HepG2 (cell line): ENCODE data around the gene GLIS1. TPM values are rescaled to one million over a fixed set of nuclear protein-coding genes. Genes with fewer than 3 reads are reported as not detected.

Experiments
- ATAC-seq: fragments of 200-7000 bp; cut with Tn5 transposase; 3 replicates; pipeline ENCODE4 v1.9.1; 2020; ENCODE audit warnings: mild to moderate bottlenecking, moderate library complexity
- BruUV-seq: library from RNA; stranded (reverse); fragments of 400-500 nt; replicated peaks from 2 replicates; lab custom pipeline; 2021; lab: Mats Ljungman, UMichigan
- CTCF ChIA-PET: fragments of 300-600 bp; formaldehyde crosslinking; extraction: SDS; loops from one replicate; lab custom pipeline; 2021; ENCODE audit warnings: low total read pairs, inconsistent platforms, low intra/inter-chr PET ratio; lab: Yijun Ruan, JAX
- POLR2A ChIA-PET: fragments of 350-600 bp; sonication (Branson Sonifier 250); formaldehyde crosslinking; loops from one replicate; lab custom pipeline; 2020; ENCODE audit warnings: antibody characterized with exemption, inconsistent platforms; lab: Yijun Ruan, JAX
- DNase-seq: peaks from one replicate; pipeline ENCODE4 v3.0.0-alpha.2; 2015; ENCODE audit warnings: low spot score
- FAIRE-seq: peaks from 3 replicates; lab custom pipeline; 2011; peaks lifted over from hg19 to GRCh38; lab: Jason Lieb, UNC
- H2AFZ ChIP-seq: one replicate; pipeline ENCODE4 v1.6.1; 2011; ENCODE audit warnings: low read length, inconsistent platforms
- H3K27ac ChIP-seq: fragments of 300-600 bp; 3 replicates; pipeline ENCODE4 v1.8.0; 2011; ENCODE audit warnings: mixed run types, mild to moderate bottlenecking, mixed read lengths, low read length, inconsistent platforms; ENCODE audit not compliant: insufficient read depth; ENCODE audit errors: extremely low read length
- H3K27me3 ChIP-seq, 2 experiments: fragments of 200-600 bp in 1 of 2; 2 replicates in 1 of 2; 3 replicates in 1 of 2; pipeline versions ENCODE4 v1.6.0 to v1.8.0; 2011; ENCODE audit warnings: low read length in 2 of 2, mild to moderate bottlenecking in 2 of 2, moderate library complexity in 2 of 2, inconsistent platforms in 1 of 2; ENCODE audit not compliant: insufficient read depth in 2 of 2, control insufficient read depth in 1 of 2
- H3K36me3 ChIP-seq, 2 experiments: fragments of 200-600 bp in 1 of 2; replicated peaks in 1 of 2; 2 replicates in 1 of 2; 3 replicates in 1 of 2; pipeline versions ENCODE4 v1.5.1 to v1.8.0; 2011; ENCODE audit warnings: low read length in 2 of 2, inconsistent platforms in 1 of 2; ENCODE audit not compliant: insufficient read depth in 2 of 2, control insufficient read depth in 1 of 2
- H3K4me1 ChIP-seq: 2 replicates; pipeline ENCODE4 v1.5.1; 2012; ENCODE audit warnings: low read length, inconsistent platforms; ENCODE audit not compliant: insufficient read depth
- H3K4me2 ChIP-seq: 2 replicates; pipeline ENCODE4 v1.6.0; 2011; ENCODE audit warnings: low read depth, low read length, inconsistent platforms
- H3K4me3 ChIP-seq, 3 experiments: fragments of 200-600 bp in 1 of 3; sonication (generic), shearing (Covaris generic) in 1 of 3; replicated peaks in 1 of 3; 2 replicates each; pipeline ENCODE4 v1.5.1; 2011 to 2016; ENCODE audit warnings: low read length in 3 of 3, inconsistent platforms in 2 of 3, low read depth in 2 of 3, mild to moderate bottlenecking in 2 of 3, control low read depth in 1 of 3, mixed read lengths in 1 of 3; ENCODE audit not compliant: insufficient read depth in 1 of 3
- H3K79me2 ChIP-seq: one replicate; pipeline ENCODE4 v1.6.1; 2011; ENCODE audit warnings: low read length, inconsistent platforms; ENCODE audit not compliant: insufficient read depth
- H3K9ac ChIP-seq: 2 replicates; pipeline ENCODE4 v1.6.0; 2011; ENCODE audit warnings: mild to moderate bottlenecking, low read depth, low read length, inconsistent platforms; ENCODE audit not compliant: insufficient read depth
- H3K9me3 ChIP-seq: 2 replicates; pipeline ENCODE4 v1.5.1; 2012; ENCODE audit warnings: mild to moderate bottlenecking, low read length
- H4K20me1 ChIP-seq: 2 replicates; pipeline ENCODE4 v1.6.0; 2011; ENCODE audit warnings: inconsistent platforms, mild to moderate bottlenecking, low read length, moderate library complexity; ENCODE audit not compliant: insufficient read depth
- ZNF644 ChIP-seq: IDR thresholded peaks from 2 replicates; pipeline ENCODE4 v1.6.1; 2016; ENCODE audit warnings: low read depth
- WGBS: methylation state at CpG from one replicate; pipeline ENCODE4 v1.1.6; 2017; ENCODE audit warnings: low lambda C conversion rate; 5-methylcytosine and 5-hydroxymethylcytosine counted together
- in situ Hi-C: cut with HindIII; loops from 2 replicates; pipeline ENCODE4 v1.10.0; 2017; ENCODE audit warnings: low pct_unique_long_range_greater_than_20kb; ENCODE audit not compliant: extremely low pct_ligation_motif_present
- intact Hi-C: fragments of 100-400 bp; cut with micrococcal nuclease; formaldehyde crosslinking; loops from one replicate; pipeline ENCODE4 v1.10.0; 2022; ENCODE audit not compliant: unreplicated experiment
- polyA plus RNA-seq, 8 experiments: library from polyadenylated mRNA; depleted of rRNA in 3 of 8; stranded (reverse) in 7 of 8; unstranded in 1 of 8; fragments of >200 nt; fragmentation: Illumina TruSeq in 4 of 8; extraction: Trizol in 4 of 8; gene quantifications; 2 replicates each; pipeline versions ENCODE4 v1.2.1 to v1.2.3, GENCODE V29; 2011 to 2016; ENCODE audit warnings: low read depth in 4 of 8, missing spikeins in 1 of 8, mixed read lengths in 1 of 8; ENCODE audit not compliant: insufficient read depth in 1 of 8
- total RNA-seq, 5 experiments: library from RNA; depleted of rRNA; stranded (reverse); fragments of >200 nt; fragmentation: Illumina TruSeq; extraction: Trizol; gene quantifications; 2 replicates each; pipeline ENCODE4 v1.2.3, GENCODE V29; 2016; ENCODE audit warnings: low read depth in 1 of 5
- TF ChIP-seq, protein P1 (sequence below): sonication (generic); formaldehyde crosslinking; IDR thresholded peaks from 2 replicates; pipeline ENCODE4 v1.4.0; 2020; ENCODE audit warnings: missing genetic modification reagents, mild to moderate bottlenecking, borderline replicate concordance
- TF ChIP-seq, protein P2 (sequence below): sonication (generic); formaldehyde crosslinking; IDR thresholded peaks from 2 replicates; pipeline ENCODE4 v1.5.1; 2020; ENCODE audit warnings: missing genetic modification reagents, mild to moderate bottlenecking, borderline replicate concordance

GLIS1 gene
- total and polyA plus RNA-seq, 2 of the 13 experiments (the other 11 are each of a cell fraction or from before 2014, with no cell fraction given) = 0.03 TPM; not detected in 1

DNA sequence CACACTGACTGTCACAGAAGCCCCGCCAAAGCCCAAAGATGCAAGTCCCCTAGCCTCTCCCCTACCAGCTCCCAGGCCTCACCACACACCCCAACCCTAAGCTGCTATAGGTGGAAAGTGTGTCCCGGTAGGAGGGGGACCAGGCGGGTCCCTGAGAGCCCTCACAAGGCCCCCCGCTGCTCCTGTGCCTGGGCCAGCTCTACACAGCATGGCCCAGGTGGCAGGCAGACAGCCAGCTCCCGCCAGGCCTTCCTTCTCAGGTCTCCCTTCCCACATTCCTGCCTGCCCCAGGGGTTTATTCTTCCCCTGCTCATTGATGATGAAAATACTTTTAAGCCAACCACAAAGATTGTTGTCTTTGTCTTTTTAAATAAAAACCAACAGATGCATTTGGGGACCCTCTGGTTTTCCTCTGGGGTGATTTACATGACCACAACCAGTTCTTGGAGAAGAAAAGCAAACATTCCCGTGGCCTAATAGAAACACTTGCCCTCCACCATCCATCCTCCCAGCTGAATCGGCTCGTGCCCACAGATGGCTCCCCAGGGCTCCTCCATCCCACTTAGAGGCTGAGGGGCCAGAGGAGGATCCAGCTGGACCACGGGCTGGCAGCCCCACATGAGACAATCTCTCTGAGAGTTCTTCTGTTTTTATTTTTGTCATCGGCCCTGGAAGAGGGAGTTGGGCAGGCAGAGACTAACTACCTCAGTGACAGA, 186.7 kb downstream of the GLIS1 start:
- H3K27me3 ChIP-seq = peaks cover 0 to 31% of the 10 kb centered on the region in 2 experiments; a peak in 4 of 5 replicates

More for the DNA sequence above, 186.7 kb downstream of the GLIS1 start:
- no peak for FAIRE-seq
- Histone ChIP-seq H4K20me1 (no peaks in the 10 kb centered on the region), H3K79me2 (no peaks in the 10 kb centered on the region)
- POLR2A ChIA-PET = no interaction called here
- TF ChIP-seq, protein P1, sequence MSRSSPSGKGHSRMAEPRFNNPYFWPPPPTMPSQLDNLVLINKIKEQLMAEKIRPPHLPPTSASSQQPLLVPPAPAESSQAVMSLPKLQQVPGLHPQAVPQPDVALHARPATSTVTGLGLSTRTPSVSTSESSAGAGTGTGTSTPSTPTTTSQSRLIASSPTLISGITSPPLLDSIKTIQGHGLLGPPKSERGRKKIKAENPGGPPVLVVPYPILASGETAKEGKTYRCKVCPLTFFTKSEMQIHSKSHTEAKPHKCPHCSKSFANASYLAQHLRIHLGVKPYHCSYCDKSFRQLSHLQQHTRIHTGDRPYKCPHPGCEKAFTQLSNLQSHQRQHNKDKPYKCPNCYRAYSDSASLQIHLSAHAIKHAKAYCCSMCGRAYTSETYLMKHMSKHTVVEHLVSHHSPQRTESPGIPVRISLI (CRISPR knock-in tag) = no peak
- TF ChIP-seq, protein P2, sequence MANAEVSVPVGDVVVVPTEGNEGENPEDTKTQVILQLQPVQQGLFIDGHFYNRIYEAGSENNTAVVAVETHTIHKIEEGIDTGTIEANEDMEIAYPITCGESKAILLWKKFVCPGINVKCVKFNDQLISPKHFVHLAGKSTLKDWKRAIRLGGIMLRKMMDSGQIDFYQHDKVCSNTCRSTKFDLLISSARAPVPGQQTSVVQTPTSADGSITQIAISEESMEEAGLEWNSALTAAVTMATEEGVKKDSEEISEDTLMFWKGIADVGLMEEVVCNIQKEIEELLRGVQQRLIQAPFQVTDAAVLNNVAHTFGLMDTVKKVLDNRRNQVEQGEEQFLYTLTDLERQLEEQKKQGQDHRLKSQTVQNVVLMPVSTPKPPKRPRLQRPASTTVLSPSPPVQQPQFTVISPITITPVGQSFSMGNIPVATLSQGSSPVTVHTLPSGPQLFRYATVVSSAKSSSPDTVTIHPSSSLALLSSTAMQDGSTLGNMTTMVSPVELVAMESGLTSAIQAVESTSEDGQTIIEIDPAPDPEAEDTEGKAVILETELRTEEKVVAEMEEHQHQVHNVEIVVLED (CRISPR knock-in tag) = no peak
- TF ChIP-seq ZNF644 (CRISPR knock-in tag) = no peak
- TF ChIP-seq, all 625 proteins: peak for 0
- H3K4me1 ChIP-seq = no peaks in the 10 kb centered on the region
- intact Hi-C loops (no loop called here), in situ Hi-C loops (no loop called here)
- BruUV-seq = no TSS peak
- no peak overlapping the region for H3K9ac ChIP-seq
- no peak overlapping the region for H3K27ac ChIP-seq
- H3K4me3 ChIP-seq = no peak overlapping the region
- 1% methylated on average over 7 of the region's 10 CpGs for WGBS
- DNase-seq (no peak), ATAC-seq (no peak)
- CTCF ChIA-PET = no interaction called here
- no peaks in the 10 kb centered on the region for H3K36me3 ChIP-seq
- H3K4me2 ChIP-seq = no peak overlapping the region
- no peaks in the 10 kb centered on the region for H3K9me3 ChIP-seq
- H2AFZ ChIP-seq = no peak overlapping the region
